ENCODE measurements around the gene TROAP.
"Not testable (repeated sequence)": the region's sequence is repeated elsewhere in the genome, so short reads cannot be mapped to it uniquely, and the experiment has no call there.

Gene TROAP

GRCh38 chr12:49322708-49323523 is at the start of gene TROAP:
TROAP (plus strand) TSS chr12:49323255; CDS start chr12:49323609, 354 bp downstream.
- DNase-seq = peak; percentile 97

GRCh38 chr12:49273726-49274395 is 49.2 kb upstream of the TROAP start:
- DNase-seq = no peak

DNA sequence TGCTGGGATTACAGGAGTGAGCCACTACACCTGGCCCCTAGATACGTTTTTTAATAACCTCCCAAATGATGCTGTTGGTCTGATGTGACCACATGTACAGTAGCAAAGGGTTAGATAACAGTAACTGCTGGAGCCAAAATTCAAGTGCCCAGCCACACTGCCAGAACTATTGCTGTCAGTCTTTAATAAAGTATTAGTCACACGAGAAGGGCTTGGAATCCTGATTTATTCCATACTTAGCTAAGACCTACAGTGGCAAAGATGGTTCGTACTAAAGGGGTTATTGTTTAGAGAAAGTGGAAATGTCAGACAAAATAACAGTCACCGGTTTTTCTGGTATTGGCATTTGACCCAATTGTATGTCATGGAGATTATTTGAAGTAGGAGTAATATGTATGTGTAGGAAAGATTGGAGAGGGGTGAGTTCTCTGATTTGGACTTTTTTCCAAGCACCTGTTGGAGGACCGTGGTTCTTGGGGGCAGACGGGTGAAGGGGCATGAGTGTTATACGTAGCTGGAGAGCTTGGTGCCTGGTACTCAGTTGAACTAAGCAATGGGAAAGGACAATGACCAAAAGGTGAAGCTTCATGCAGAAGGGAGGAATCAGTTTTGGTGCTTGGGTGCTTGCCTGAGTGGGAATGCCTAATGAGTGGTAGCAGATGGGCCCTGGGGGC is 48.5 kb upstream of the TROAP start:
- DNase-seq = no peak

GRCh38 chr12:49276304-49277290 is 46.5 kb upstream of the TROAP start:
- no peak for DNase-seq

DNA sequence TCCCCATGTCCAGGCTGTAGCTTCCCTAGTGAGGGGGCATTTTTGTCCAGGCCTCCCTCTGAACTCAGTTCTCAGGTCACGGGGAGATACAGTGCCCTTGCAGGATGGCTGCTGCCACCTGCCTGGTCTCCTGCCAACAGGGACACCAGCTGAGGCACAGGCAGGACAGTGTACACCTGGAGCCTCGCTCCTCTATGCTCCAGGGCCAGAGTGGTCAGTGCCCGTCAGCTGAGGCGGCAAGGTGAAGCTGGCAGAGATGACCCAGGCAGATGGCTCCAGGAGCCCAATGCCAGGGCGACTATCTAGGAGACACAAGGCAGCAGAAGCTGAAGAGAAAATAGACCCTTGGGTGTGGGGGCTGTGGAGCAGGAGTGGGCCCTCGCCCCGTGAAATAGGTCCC is 45.6 kb upstream of the TROAP start:
- DNase-seq = no peak

DNA sequence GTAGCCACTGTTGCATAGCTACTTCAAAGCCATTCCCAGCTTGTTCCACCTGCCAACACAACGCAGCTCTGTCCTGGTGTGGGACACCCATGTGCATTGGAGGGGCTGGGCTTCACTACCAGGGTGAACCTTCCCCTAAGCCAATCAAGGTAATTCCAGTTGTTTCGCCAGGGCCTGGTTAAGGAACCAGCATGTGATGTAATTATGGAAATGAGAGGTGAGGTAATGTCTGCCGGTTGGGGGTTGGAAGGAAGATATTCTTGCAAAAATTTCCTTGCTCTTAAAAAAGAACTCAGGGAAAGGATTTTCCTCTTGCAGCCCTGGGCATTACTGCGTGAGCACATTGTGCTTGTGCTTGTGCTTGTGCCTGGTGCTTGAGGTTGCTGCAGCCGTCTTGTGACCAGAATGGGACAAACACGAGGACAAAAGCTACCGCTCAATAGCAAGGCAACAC is 43.3 kb upstream of the TROAP start:
- DNase-seq = no peak

GRCh38 chr12:49280545-49280944 is 42.5 kb upstream of the TROAP start:
- DNase-seq = not testable (repeated sequence)

DNA sequence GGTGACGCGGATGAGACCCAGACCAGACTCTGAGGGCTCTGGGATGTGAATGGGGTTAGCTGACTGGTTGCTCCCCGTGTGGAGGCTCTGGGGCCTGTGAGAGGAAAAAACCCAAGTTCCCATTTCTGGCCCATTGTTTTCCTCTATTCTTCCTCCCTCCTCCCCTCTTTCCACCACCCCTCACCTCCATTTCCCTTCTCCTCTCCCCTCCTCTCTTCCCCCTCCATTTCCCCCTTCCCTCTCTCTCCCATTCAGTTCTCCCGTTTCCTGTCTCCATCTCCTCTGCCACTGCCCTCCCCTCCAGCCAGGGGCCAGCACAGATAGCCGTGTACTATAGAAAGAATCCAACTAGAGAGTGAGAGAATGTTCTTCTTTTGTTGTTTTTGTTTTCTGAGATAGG is 40.8 kb upstream of the TROAP start:
- DNase-seq = no peak

DNA sequence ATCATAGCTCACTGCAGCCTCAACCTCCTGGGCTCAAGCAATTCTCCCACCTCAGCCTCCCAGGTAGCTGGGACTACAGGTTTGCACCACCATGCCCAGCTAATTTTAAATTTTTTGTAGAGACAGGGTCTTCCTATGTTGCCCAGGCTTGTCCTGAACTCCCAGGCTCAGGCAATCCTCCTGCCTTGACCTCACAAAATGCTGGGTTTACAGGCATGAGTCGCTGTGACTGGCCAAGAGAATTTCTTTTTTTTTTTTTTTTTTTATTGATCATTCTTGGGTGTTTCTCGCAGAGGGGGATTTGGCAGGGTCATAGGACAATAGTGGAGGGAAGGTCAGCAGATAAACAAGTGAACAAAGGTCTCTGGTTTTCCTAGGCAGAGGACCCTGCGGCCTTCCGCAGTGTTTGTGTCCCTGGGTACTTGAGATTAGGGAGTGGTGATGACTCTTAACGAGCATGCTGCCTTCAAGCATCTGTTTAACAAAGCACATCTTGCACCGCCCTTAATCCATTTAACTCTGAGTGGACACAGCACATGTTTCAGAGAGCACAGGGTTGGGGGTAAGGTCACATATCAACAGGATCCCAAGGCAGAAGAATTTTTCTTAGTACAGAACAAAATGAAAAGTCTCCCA is 40.2 kb upstream of the TROAP start:
- DNase-seq = not testable (repeated sequence)

DNA sequence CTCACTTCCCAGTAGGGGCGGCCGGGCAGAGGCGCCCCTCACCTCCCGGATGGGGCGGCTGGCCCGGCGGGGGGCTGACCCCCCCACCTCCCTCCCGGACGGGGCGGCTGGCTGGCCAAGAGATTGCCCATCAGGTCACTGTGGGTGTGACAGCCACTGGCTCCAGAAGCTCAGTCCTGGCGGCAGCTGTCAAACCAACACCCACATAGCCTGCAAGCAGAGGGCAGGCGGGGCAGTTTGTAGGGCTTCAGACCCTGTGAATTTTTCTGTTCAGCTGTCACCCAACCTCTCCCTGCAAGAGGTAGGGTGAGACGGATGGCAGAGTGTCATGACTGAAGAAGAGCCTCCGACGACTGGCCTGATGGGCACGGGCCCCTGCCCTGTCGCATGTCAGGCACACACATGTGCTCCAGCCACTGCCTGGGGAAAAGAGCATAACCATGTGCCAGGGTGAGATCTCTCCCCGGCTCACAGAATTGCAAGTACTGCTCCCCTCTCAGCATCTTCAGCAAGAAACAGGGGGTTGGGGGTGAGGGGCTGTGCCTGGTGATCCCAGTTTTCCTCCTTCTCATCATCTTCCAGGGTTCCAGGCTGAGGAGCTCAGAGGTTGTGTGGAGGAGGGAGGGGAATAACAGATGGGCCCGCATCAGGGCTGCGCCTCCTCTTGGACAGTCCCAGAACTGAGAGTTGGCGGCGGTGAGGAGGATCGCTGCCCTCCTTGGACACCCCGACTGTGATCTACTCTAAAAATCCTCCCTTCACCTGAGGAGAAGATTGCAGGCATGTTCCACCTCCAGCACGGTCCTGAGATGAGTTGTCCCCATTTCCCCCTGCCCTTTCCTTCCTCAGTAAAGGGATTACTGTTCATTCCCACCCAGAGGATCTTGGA is 39.3 kb upstream of the TROAP start:
- no peak for DNase-seq

DNA sequence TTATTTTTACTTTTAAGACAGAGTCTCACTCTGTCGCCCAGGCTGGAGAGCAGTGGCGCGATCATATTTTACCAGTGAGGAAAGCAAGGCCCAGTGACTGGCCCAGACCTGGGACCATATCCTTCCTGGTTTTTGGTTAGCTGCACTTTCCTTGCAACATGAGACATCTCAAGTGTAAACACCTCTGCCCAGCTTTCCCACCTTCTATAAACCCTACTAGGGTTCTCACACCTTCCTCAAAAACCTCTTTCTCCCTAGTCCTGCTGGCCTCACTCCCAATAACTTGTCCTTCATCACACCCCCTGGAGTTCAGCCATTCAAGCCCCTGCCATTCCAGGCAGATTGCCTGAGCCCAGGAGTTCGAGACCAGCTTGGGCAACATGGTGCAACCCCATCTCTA is 38.4 kb upstream of the TROAP start:
- DNase-seq = no peak

GRCh38 chr12:49287876-49288275 is 35.2 kb upstream of the TROAP start:
- no peak for DNase-seq

DNA sequence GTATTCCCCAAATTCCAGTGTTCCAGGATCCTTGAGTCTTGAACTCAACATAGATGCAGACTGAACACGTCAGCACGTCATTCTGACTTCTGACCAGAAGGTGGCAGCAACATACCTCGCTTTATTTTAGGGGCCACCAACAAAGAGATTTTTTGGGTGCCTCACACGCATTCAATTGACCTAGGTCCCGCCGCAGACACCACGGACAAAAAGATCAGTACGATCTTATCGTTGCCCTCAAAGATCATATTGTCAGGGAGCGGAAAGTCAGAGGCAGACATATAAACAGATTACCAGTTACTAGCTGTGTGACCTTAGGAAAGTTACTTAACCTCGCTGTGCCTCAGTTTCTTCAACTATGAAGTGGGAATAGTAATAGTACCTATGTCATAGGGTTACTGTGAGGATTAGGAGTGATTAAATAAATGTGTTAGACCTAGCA is 34.6 kb upstream of the TROAP start:
- DNase-seq = peak; percentile 71

DNA sequence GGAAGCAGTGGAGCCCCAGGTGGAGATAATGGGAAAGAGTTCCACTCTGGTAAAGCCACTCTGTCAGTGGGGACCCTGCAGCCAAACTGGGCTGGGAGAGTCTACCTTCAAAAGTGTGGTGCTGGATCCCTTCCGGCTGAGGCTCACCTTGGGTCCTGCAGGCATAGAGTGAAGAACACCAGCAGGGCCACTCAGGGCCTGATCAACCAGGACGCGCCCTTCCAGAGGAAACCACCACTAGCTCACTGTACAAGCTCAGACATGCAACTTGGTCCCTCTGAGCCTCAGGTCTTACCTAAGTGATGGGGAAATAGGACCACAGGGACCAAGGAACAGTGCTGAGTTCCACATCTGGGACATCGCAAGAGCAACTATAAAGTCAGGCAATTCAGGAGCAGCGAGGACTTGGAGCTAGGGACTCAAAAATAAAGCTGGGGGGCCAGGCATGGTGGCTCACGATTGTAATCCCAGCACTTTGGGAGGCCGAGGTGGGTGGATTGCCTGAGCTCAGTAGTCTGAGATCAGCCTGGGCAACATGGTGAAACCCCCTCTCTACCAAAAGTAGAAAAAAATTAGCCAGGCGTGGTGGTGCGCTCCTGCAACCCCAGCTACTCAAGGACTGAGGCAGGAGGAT is 34.0 kb upstream of the TROAP start:
- no peak for DNase-seq

DNA sequence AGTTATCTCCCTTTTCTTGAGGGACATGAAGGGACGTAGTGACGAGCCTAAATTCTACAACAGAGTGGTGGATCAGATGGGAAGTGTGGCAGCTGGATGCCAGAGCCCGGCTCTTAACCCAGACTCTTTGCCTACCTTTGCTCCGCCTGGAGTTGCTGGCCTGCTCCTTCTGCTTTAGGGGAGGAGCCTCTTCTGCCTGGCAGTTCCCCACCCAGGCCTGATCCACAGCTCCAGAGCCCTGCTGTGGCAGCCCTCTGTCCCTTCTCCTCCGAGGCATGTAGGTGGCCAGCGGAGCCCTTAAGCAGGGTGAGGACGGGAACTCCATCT is 30.4 kb upstream of the TROAP start:
- DNase-seq = no peak

GRCh38 chr12:49293056-49293956 is 29.7 kb upstream of the TROAP start:
- DNase-seq = peak; percentile 84

- peak; percentile 78 for DNase-seq
Observed at GRCh38 chr12:49294086-49294803, 28.8 kb upstream of the TROAP start.

- DNase-seq = peak; percentile 79
Observed at GRCh38 chr12:49294804-49295081, 28.3 kb upstream of the TROAP start.
